Endothelial cell of umbilical vein (primary cell): ENCODE measurements around the gene CELF5. TPM values are rescaled to one million over a fixed set of nuclear protein-coding genes. Genes with fewer than 3 reads are reported as not detected.

Experiments
- BruUV-seq: library from RNA; stranded (reverse); fragments of 400-500 nt; replicated peaks from 2 replicates; lab custom pipeline; 2021; lab: Mats Ljungman, UMichigan
- CTCF ChIA-PET: fragments of 300-600, 350-600 bp; sonication (Branson Sonifier 250); formaldehyde crosslinking; loops from one replicate; lab custom pipeline; 2021; ENCODE audit warnings: antibody characterized with exemption, inconsistent platforms; lab: Charles Lee
- POLR2A ChIA-PET: fragments of 300-600, 350-600 bp; sonication (Branson Sonifier 250); formaldehyde crosslinking; loops from one replicate; lab custom pipeline; 2021; ENCODE audit warnings: antibody characterized with exemption, inconsistent platforms; lab: Charles Lee
- DNase-seq: peaks from one replicate; pipeline ENCODE4 v3.0.0-alpha.2; 2011; ENCODE audit warnings: low read depth, low spot score
- FAIRE-seq: peaks from 2 replicates; lab custom pipeline; 2011; peaks lifted over from hg19 to GRCh38; lab: Jason Lieb, UNC
- H2AFZ ChIP-seq: 2 replicates; pipeline ENCODE4 v1.6.0; 2012; ENCODE audit warnings: low read depth, low read length, control low read depth, inconsistent platforms
- H3K27ac ChIP-seq: 2 replicates; pipeline ENCODE4 v1.5.1; 2011; ENCODE audit warnings: low read depth, mild to moderate bottlenecking, control low read depth, low read length, moderate library complexity; ENCODE audit not compliant: insufficient read depth
- H3K27me3 ChIP-seq, 2 experiments: 2 replicates each; pipeline versions ENCODE4 v1.6.0 to v1.6.1; 2011; ENCODE audit warnings: low read length in 2 of 2, mixed read lengths in 1 of 2; ENCODE audit not compliant: control insufficient read depth in 2 of 2, insufficient read depth in 2 of 2
- H3K36me3 ChIP-seq, 2 experiments: 2 replicates in 1 of 2; 3 replicates in 1 of 2; pipeline ENCODE4 v1.5.1; 2011; ENCODE audit warnings: low read length in 2 of 2, mild to moderate bottlenecking in 1 of 2, moderate library complexity in 1 of 2; ENCODE audit not compliant: control insufficient read depth in 2 of 2, insufficient read depth in 2 of 2; ENCODE audit errors: extremely low read depth in 1 of 2
- H3K4me1 ChIP-seq: 3 replicates; pipeline ENCODE4 v1.5.1; 2011; ENCODE audit warnings: mild to moderate bottlenecking, low read length; ENCODE audit not compliant: control insufficient read depth, insufficient read depth; ENCODE audit errors: extremely low read depth
- H3K4me2 ChIP-seq: 2 replicates; pipeline ENCODE4 v1.6.1; 2011; ENCODE audit warnings: low read length, control low read depth, mixed read lengths; ENCODE audit not compliant: insufficient read depth
- H3K4me3 ChIP-seq, 3 experiments: fragments of 200-600 bp in 1 of 3; sonication (generic), shearing (Covaris generic) in 1 of 3; replicated peaks in 1 of 3; 2 replicates each; pipeline ENCODE4 v1.5.1; 2011 to 2016; ENCODE audit warnings: control low read depth in 3 of 3, low read length in 3 of 3, mild to moderate bottlenecking in 2 of 3, inconsistent platforms in 1 of 3, low read depth in 1 of 3, moderate library complexity in 1 of 3; ENCODE audit not compliant: insufficient read depth in 1 of 3
- H3K79me2 ChIP-seq: 2 replicates; pipeline ENCODE4 v1.6.0; 2012; ENCODE audit warnings: low read length, inconsistent platforms; ENCODE audit not compliant: control insufficient read depth, insufficient read depth
- H3K9ac ChIP-seq: replicated peaks from 2 replicates; pipeline ENCODE3; 2011; ENCODE audit warnings: low read length, control low read depth; ENCODE audit not compliant: insufficient read depth; ENCODE audit errors: extremely low read depth
- H3K9me1 ChIP-seq: replicated peaks from 3 replicates; pipeline ENCODE4 v1.6.0; 2011; ENCODE audit warnings: mild to moderate bottlenecking, low read length; ENCODE audit not compliant: control insufficient read depth, insufficient read depth; ENCODE audit errors: extremely low read depth
- H3K9me3 ChIP-seq: replicated peaks from 2 replicates; pipeline ENCODE4 v1.5.1; 2012; ENCODE audit warnings: low read length, inconsistent platforms; ENCODE audit not compliant: control insufficient read depth, insufficient read depth
- H4K20me1 ChIP-seq: replicated peaks from 2 replicates; pipeline ENCODE3; 2011; ENCODE audit warnings: mild to moderate bottlenecking, low read length; ENCODE audit not compliant: control insufficient read depth, insufficient read depth; ENCODE audit errors: extremely low read depth
- CTCF ChIP-seq, 2 donors: IDR thresholded peaks; 1 replicate in 1 of 2; 2 replicates in 1 of 2; pipeline ENCODE4 v1.5.1; 2011; ENCODE audit warnings: low read length in 2 of 2, mild to moderate bottlenecking in 2 of 2, moderate library complexity in 2 of 2, control low read depth in 1 of 2, inconsistent platforms in 1 of 2, low read depth in 1 of 2; ENCODE audit not compliant: insufficient read depth in 1 of 2; ENCODE audit errors: extremely low read depth in 1 of 2
- EZH2 ChIP-seq: IDR thresholded peaks from 2 replicates; pipeline ENCODE4 v1.6.1; 2012; ENCODE audit warnings: borderline replicate concordance, low read depth, mild to moderate bottlenecking, moderate library complexity, low read length, inconsistent platforms; ENCODE audit not compliant: severe bottlenecking
- FOS ChIP-seq: IDR thresholded peaks from 2 replicates; pipeline ENCODE4 v1.6.1; 2011; ENCODE audit warnings: mild to moderate bottlenecking, low read length, moderate library complexity, borderline replicate concordance; ENCODE audit not compliant: insufficient read depth
- GATA2 ChIP-seq: IDR thresholded peaks from 2 replicates; pipeline ENCODE4 v1.7.0; 2011; ENCODE audit warnings: low read depth, mild to moderate bottlenecking, moderate library complexity, mixed read lengths, low read length; ENCODE audit not compliant: insufficient read length, insufficient read depth
- JUN ChIP-seq: IDR thresholded peaks from 2 replicates; pipeline ENCODE4 v1.6.1; 2011; ENCODE audit warnings: borderline replicate concordance, low read depth; ENCODE audit not compliant: insufficient read length, insufficient read depth
- MYC ChIP-seq: IDR thresholded peaks from one replicate; pipeline ENCODE4 v1.6.1; 2011; ENCODE audit warnings: mild to moderate bottlenecking, low read depth, low read length
- POLR2A ChIP-seq: IDR thresholded peaks from 2 replicates; pipeline ENCODE4 v1.6.1; 2012; ENCODE audit warnings: low read depth, mild to moderate bottlenecking, control low read depth, low read length
- POLR2AphosphoS5 ChIP-seq: IDR thresholded peaks from 2 replicates; pipeline ENCODE4 v1.6.1; 2012; ENCODE audit warnings: low read depth, mild to moderate bottlenecking, control low read depth, low read length, moderate library complexity; ENCODE audit not compliant: insufficient read depth
- dilution Hi-C: fragments of 300-500 bp; cut with MboI; formaldehyde crosslinking; loops from one replicate; pipeline ENCODE4 v1.15.0; 2019; ENCODE audit warnings: low sequenced_read_pairs; ENCODE audit not compliant: extremely low pct_ligation_motif_present
- intact Hi-C: fragments of 100-400 bp; cut with micrococcal nuclease; formaldehyde crosslinking; loops from one replicate; pipeline ENCODE4 v1.10.0; 2022
- polyA plus RNA-seq, 4 experiments: library from polyadenylated mRNA; depleted of rRNA in 3 of 4; stranded (reverse) in 3 of 4; unstranded in 1 of 4; fragments of >200 nt; gene quantifications; 2 replicates each; pipeline versions ENCODE4 v1.2.1 to v1.2.3, GENCODE V29; 2011 to 2012; ENCODE audit warnings: missing spikeins in 1 of 4
- total RNA-seq: library from RNA; stranded (reverse); gene quantifications from 2 replicates; pipeline ENCODE4 v1.2.3, GENCODE V29; 2021
- TF ChIP-seq, protein P1 (sequence below): IDR thresholded peaks from 2 replicates; pipeline ENCODE4 v1.6.1; 2011; ENCODE audit not compliant: insufficient read depth, insufficient read length

Gene CELF5
- total and polyA plus RNA-seq, 2 donors (not counting 3 experiments of a cell fraction or from before 2014, with no cell fraction given) = not detected

DNA sequence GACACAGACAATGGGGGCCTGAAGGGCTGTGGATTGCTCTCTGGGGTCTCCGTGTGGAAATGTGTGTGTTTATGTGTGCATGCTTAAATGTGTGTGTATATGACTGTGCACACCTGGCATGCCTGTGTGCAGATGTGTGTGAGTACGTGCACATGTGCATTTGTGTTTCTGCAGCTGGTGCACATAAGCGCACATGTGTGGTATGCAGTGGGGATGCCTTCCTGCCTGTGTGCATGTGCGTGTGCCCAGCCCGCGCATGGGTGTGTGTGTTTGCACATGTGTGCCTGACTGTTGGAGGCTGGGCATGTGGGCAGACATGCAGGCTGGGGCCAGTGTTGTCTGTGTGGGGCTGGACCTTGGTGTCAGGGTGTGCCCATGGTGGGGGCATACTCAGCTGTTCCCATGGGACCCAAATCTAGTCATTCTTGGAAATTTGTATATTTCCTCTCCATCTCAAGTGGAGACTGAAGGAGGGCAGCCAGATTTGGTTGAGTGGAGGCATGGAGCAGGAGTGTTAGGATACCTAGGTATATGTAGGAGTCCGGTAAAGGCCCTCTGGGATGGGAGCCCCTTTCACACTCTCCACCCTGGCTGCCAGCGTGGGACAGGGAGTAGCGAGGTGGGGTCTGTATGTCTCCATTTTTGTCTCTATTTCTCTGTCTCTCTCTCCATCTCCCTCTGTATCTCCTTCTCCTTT is 49.9 kb downstream of the CELF5 start:
- FAIRE-seq = no peak
- TF ChIP-seq MYC (no peak), GATA2 (no peak), FOS (no peak), EZH2 (no peak), POLR2A (no peak), POLR2AphosphoS5 (no peak), CTCF (IDR thresholded peaks at IDR 0.05; ENCODE audit: extremely low read depth in 1 of 2, insufficient read depth in 1 of 2, low read depth in 1 of 2, low read length in 2 of 2) (no peak), JUN (no peak)
- TF ChIP-seq, protein P1, sequence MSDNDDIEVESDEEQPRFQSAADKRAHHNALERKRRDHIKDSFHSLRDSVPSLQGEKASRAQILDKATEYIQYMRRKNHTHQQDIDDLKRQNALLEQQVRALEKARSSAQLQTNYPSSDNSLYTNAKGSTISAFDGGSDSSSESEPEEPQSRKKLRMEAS = no peak
- Histone ChIP-seq H3K9me3 (no peaks in the 10 kb centered on the region), H3K4me2 (no peak overlapping the region), H3K4me1 (no peaks in the 10 kb centered on the region), H3K9ac (no peak overlapping the region), H3K36me3 (no peaks in the 10 kb centered on the region), H3K9me1 (no peaks in the 10 kb centered on the region), H4K20me1 (no peaks in the 10 kb centered on the region), H3K27me3 (peaks cover 14 to 23% of the 10 kb centered on the region in 2 experiments), H2AFZ (no peak overlapping the region), H3K4me3 (no peak overlapping the region), H3K27ac (no peak overlapping the region), H3K79me2 (no peaks in the 10 kb centered on the region)
- ChIA-PET CTCF (interaction anchor here (0.6 to 1.9 kb wide), 2 partner anchors 24 to 906 kb away, joined by 4 read pairs; no protein-coding TSS in a partner anchor), POLR2A (no interaction called here)
- no peak for DNase-seq
- no TSS peak for BruUV-seq
- intact Hi-C loops (no loop called here), dilution Hi-C loops (no loop called here)
